ENCODE measurements around the gene CHST10.

Gene CHST10

DNA sequence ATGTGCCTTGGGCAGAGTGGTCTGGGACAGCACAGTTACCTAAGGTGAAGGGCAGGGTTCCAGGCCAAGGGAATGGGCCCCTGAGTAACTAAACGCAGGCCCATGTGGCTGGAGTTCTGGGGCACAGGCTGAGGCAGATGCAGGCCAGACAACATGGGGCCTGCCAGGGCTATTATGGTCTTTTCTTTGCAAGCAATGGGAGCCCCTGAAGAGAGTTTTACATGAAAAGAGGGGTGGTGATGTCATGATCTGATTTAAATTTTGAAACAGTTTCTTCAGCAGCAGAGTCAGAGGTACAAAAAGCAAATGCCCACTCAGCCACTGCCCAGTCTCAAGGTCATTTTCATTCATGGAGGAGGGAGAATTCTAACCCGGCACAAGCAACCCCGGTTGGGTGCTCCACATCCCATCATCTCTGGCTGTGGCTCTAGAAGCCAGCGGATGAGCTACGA is 5.6 kb downstream of the CHST10 start:
- Histone ChIP-seq H3K23ac (ENCODE audit: low read length in 2 of 2) (no peak overlapping the region), H3K79me1 (replicated peaks; ENCODE audit: low read length, poor library complexity, severe bottlenecking) (peaks cover 54% of the 10 kb centered on the region), H4K91ac (ENCODE audit: low read length) (no peak overlapping the region), H2AK5ac (ENCODE audit: low read length, severe bottlenecking) (no peak overlapping the region), H3K27ac (ENCODE audit: low read length, poor library complexity, severe bottlenecking) (no peak overlapping the region), H3K4ac (ENCODE audit: low read depth in 1 of 2, low read length in 2 of 2) (no peak overlapping the region), H3K4me2 (ENCODE audit: low read length, poor library complexity, severe bottlenecking) (no peak overlapping the region), H3K36me3 (ENCODE audit: control insufficient read depth in 1 of 2, insufficient read depth in 2 of 2, low read depth in 1 of 2, low read length in 2 of 2) (peaks cover 7 to 22% of the 10 kb centered on the region in 2 experiments), H2BK12ac (ENCODE audit: low read length in 2 of 2) (no peak overlapping the region), H3K14ac (ENCODE audit: low read length in 2 of 2) (no peak overlapping the region), H2BK15ac (ENCODE audit: low read depth, poor library complexity, severe bottlenecking) (no peak overlapping the region), H3K4me3 (ENCODE audit: insufficient read depth in 1 of 2, low read depth in 1 of 2, low read length in 2 of 2) (no peak overlapping the region), H3K27me3 (ENCODE audit: control insufficient read depth in 1 of 2, insufficient read depth in 1 of 2, low read length in 2 of 2) (no peaks in the 10 kb centered on the region), H3K18ac (ENCODE audit: low read depth in 1 of 2, low read length in 2 of 2) (no peak overlapping the region), H4K8ac (ENCODE audit: low read length) (no peak overlapping the region), H2AFZ (ENCODE audit: low read depth, low read length) (no peak overlapping the region), H3K4me1 (ENCODE audit: control insufficient read depth, insufficient read depth, low read depth, low read length) (peaks cover 6% of the 10 kb centered on the region), H3K9me3 (ENCODE audit: control insufficient read depth, low read length) (no peaks in the 10 kb centered on the region), H3K9ac (ENCODE audit: low read length) (no peak overlapping the region), H2BK5ac (ENCODE audit: low read depth, low read length, poor library complexity, severe bottlenecking) (no peak overlapping the region), H2BK120ac (ENCODE audit: low read depth, low read length) (no peak overlapping the region)
- 98% methylated on average over 5 of the region's 5 CpGs for WGBS
- no peak for DNase-seq

DNA sequence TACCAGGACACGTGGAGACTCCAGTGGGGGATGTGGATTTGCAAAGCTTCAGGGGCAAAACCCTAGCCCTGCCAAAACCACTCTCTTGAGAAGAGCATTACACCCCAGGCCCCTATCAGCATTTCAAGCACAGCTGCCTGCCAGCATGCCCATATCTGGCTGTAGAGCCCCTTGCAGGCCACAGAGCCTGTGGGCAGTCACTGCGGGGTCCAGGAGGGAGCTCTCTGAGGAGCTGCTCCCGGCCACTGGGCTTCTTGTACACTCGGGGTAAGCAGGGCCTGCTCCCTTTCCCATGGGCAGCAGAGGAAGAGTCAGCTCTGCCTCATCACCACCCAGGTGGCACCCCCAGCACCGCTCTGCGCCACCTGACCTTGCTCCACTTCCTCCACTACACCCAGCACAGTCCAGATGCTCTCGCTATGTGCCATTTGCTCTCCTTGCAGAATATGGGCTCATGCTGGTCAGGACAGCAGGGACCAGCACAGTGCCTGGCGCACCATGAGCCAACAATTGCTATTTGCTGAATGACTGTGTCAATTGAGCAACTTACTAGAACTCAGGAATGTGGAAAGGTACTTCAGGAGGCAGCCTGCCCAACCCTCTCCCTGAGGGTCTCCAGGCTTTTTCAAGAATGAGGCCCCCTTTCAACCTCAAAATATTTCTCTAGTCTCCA is 7.4 kb downstream of the CHST10 start:
- Histone ChIP-seq H3K18ac (ENCODE audit: low read depth in 1 of 2, low read length in 2 of 2) (no peak overlapping the region), H3K79me1 (replicated peaks; ENCODE audit: low read length, poor library complexity, severe bottlenecking) (peaks cover 52% of the 10 kb centered on the region), H2BK15ac (ENCODE audit: low read depth, poor library complexity, severe bottlenecking) (no peak overlapping the region), H3K23ac (ENCODE audit: low read length in 2 of 2) (no peak overlapping the region), H3K36me3 (ENCODE audit: control insufficient read depth in 1 of 2, insufficient read depth in 2 of 2, low read depth in 1 of 2, low read length in 2 of 2) (peaks cover 22 to 39% of the 10 kb centered on the region in 2 experiments), H3K4me3 (ENCODE audit: insufficient read depth in 1 of 2, low read depth in 1 of 2, low read length in 2 of 2) (no peak overlapping the region), H2BK12ac (ENCODE audit: low read length in 2 of 2) (no peak overlapping the region), H2AK5ac (ENCODE audit: low read length, severe bottlenecking) (no peak overlapping the region), H3K9ac (ENCODE audit: low read length) (no peak overlapping the region), H3K4ac (ENCODE audit: low read depth in 1 of 2, low read length in 2 of 2) (no peak overlapping the region), H3K4me1 (ENCODE audit: control insufficient read depth, insufficient read depth, low read depth, low read length) (peaks cover 4% of the 10 kb centered on the region), H3K27me3 (ENCODE audit: control insufficient read depth in 1 of 2, insufficient read depth in 1 of 2, low read length in 2 of 2) (no peaks in the 10 kb centered on the region), H2BK5ac (ENCODE audit: low read depth, low read length, poor library complexity, severe bottlenecking) (no peak overlapping the region), H2BK120ac (ENCODE audit: low read depth, low read length) (no peak overlapping the region), H3K9me3 (ENCODE audit: control insufficient read depth, low read length) (no peaks in the 10 kb centered on the region), H2AFZ (ENCODE audit: low read depth, low read length) (no peak overlapping the region), H3K4me2 (ENCODE audit: low read length, poor library complexity, severe bottlenecking) (no peak overlapping the region), H3K27ac (ENCODE audit: low read length, poor library complexity, severe bottlenecking) (no peak overlapping the region), H4K91ac (ENCODE audit: low read length) (no peak overlapping the region), H4K8ac (ENCODE audit: low read length) (no peak overlapping the region), H3K14ac (ENCODE audit: low read length in 2 of 2) (no peak overlapping the region)
- 94% methylated on average over 8 of the region's 8 CpGs for WGBS
- no peak for DNase-seq

DNA sequence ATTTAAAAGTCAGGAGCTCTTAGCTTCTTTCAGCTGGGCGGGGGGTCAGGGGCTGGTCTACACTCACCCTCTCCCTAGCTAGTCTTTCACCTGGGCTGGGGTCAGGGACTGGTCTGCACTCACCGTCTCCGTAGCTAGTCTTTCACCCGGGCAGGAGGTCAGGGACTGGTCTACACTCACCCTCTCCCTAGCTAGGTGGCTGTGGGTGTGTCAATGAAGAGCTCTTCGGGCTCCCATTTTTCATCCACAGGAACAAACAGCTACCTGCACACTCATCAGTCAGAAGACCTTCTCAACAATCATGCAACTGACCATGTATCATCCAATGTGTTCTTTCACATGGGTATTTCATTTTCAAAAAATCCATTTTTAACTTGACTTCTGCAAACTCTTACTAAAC is 8.0 kb downstream of the CHST10 start:
- Histone ChIP-seq H3K4me2 (ENCODE audit: low read length, poor library complexity, severe bottlenecking) (no peak overlapping the region), H3K14ac (ENCODE audit: low read length in 2 of 2) (no peak overlapping the region), H3K9ac (ENCODE audit: low read length) (no peak overlapping the region), H4K8ac (ENCODE audit: low read length) (no peak overlapping the region), H2BK120ac (ENCODE audit: low read depth, low read length) (no peak overlapping the region), H2AFZ (ENCODE audit: low read depth, low read length) (no peak overlapping the region), H3K27ac (ENCODE audit: low read length, poor library complexity, severe bottlenecking) (no peak overlapping the region), H2BK12ac (ENCODE audit: low read length in 2 of 2) (no peak overlapping the region), H3K79me1 (replicated peaks; ENCODE audit: low read length, poor library complexity, severe bottlenecking) (peaks cover 49% of the 10 kb centered on the region), H2BK5ac (ENCODE audit: low read depth, low read length, poor library complexity, severe bottlenecking) (no peak overlapping the region), H3K4ac (ENCODE audit: low read depth in 1 of 2, low read length in 2 of 2) (no peak overlapping the region), H4K91ac (ENCODE audit: low read length) (no peak overlapping the region), H3K36me3 (ENCODE audit: control insufficient read depth in 1 of 2, insufficient read depth in 2 of 2, low read depth in 1 of 2, low read length in 2 of 2) (peaks cover 24 to 42% of the 10 kb centered on the region in 2 experiments), H3K23ac (ENCODE audit: low read length in 2 of 2) (no peak overlapping the region), H2AK5ac (ENCODE audit: low read length, severe bottlenecking) (no peak overlapping the region), H3K27me3 (ENCODE audit: control insufficient read depth in 1 of 2, insufficient read depth in 1 of 2, low read length in 2 of 2) (no peaks in the 10 kb centered on the region), H2BK15ac (ENCODE audit: low read depth, poor library complexity, severe bottlenecking) (no peak overlapping the region), H3K4me1 (ENCODE audit: control insufficient read depth, insufficient read depth, low read depth, low read length) (peaks cover 4% of the 10 kb centered on the region), H3K18ac (ENCODE audit: low read depth in 1 of 2, low read length in 2 of 2) (no peak overlapping the region), H3K4me3 (ENCODE audit: insufficient read depth in 1 of 2, low read depth in 1 of 2, low read length in 2 of 2) (no peak overlapping the region), H3K9me3 (ENCODE audit: control insufficient read depth, low read length) (no peaks in the 10 kb centered on the region)
- DNase-seq = no peak
- WGBS = 97% methylated on average over 2 of the region's 5 CpGs

DNA sequence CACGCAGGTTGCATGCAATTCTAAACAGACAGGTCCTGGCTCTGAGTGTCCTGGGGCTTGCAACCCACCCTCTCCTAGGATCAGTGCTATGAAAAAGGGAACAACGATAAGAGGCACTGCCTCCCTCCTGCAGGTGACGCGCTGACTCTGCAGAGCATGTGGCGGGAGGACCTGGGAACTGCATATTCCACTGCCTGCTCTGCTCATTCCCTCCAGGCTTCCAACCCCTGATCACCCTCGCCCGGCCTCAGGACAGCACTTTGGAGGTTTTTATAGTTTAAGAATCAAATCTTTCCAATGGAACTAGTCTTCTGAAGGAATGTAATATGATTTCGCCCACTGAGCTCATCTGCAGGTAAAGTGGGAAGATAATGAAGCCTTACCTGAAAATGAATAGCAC is 8.5 kb downstream of the CHST10 start:
- H3K18ac ChIP-seq (ENCODE audit: low read depth in 1 of 2, low read length in 2 of 2) = no peak overlapping the region
- H3K9ac ChIP-seq (ENCODE audit: low read length) = no peak overlapping the region
- H3K23ac ChIP-seq (ENCODE audit: low read length in 2 of 2) = no peak overlapping the region
- peaks cover 4% of the 10 kb centered on the region for H3K4me1 ChIP-seq (ENCODE audit: control insufficient read depth, insufficient read depth, low read depth, low read length)
- no peak overlapping the region for H4K91ac ChIP-seq (ENCODE audit: low read length)
- H4K8ac ChIP-seq (ENCODE audit: low read length) = no peak overlapping the region
- no peak overlapping the region for H3K4ac ChIP-seq (ENCODE audit: low read depth in 1 of 2, low read length in 2 of 2)
- no peak overlapping the region for H3K27ac ChIP-seq (ENCODE audit: low read length, poor library complexity, severe bottlenecking)
- H3K14ac ChIP-seq (ENCODE audit: low read length in 2 of 2) = no peak overlapping the region
- no peaks in the 10 kb centered on the region for H3K9me3 ChIP-seq (ENCODE audit: control insufficient read depth, low read length)
- peaks cover 49% of the 10 kb centered on the region for H3K79me1 ChIP-seq (replicated peaks; ENCODE audit: low read length, poor library complexity, severe bottlenecking)
- 88% methylated on average over 6 of the region's 8 CpGs for WGBS
- H2BK120ac ChIP-seq (ENCODE audit: low read depth, low read length) = no peak overlapping the region
- H3K36me3 ChIP-seq (ENCODE audit: control insufficient read depth in 1 of 2, insufficient read depth in 2 of 2, low read depth in 1 of 2, low read length in 2 of 2) = peaks cover 21 to 42% of the 10 kb centered on the region in 2 experiments
- no peak overlapping the region for H2AFZ ChIP-seq (ENCODE audit: low read depth, low read length)
- no peak overlapping the region for H2BK15ac ChIP-seq (ENCODE audit: low read depth, poor library complexity, severe bottlenecking)
- no peak overlapping the region for H2BK5ac ChIP-seq (ENCODE audit: low read depth, low read length, poor library complexity, severe bottlenecking)
- no peak overlapping the region for H3K4me2 ChIP-seq (ENCODE audit: low read length, poor library complexity, severe bottlenecking)
- no peaks in the 10 kb centered on the region for H3K27me3 ChIP-seq (ENCODE audit: control insufficient read depth in 1 of 2, insufficient read depth in 1 of 2, low read length in 2 of 2)
- no peak for DNase-seq
- no peak overlapping the region for H3K4me3 ChIP-seq (ENCODE audit: insufficient read depth in 1 of 2, low read depth in 1 of 2, low read length in 2 of 2)
- no peak overlapping the region for H2BK12ac ChIP-seq (ENCODE audit: low read length in 2 of 2)
- no peak overlapping the region for H2AK5ac ChIP-seq (ENCODE audit: low read length, severe bottlenecking)

Measured in mesenchymal stem cell (in vitro differentiated cells and primary cell).